Stomach (tissue), 9 donors: ENCODE data around the gene SLC17A5. TPM values are rescaled to one million over a fixed set of nuclear protein-coding genes. Genes with fewer than 3 reads are reported as not detected.

Source experiments
- DNase-seq, 2 donors: peaks; one replicate each; pipeline versions ENCODE4 v3.0.0 to v3.0.0-alpha.2; 2013 to 2019
- H3K27ac ChIP-seq, 5 donors: fragments of 200-600 bp in 4 of 5; sonication (generic) in 4 of 5; one replicate each; pipeline ENCODE4 v1.5.1; 2013 to 2019; ENCODE audit warnings: mild to moderate bottlenecking in 1 of 5, moderate library complexity in 1 of 5
- H3K27me3 ChIP-seq, 3 donors: fragments of 200-600 bp; sonication (generic); one replicate each; pipeline ENCODE4 v1.5.1; 2017 to 2019; ENCODE audit warnings: mixed run types in 1 of 3
- H3K36me3 ChIP-seq, 4 donors: fragments of 200-600 bp; sonication (generic); 1 replicate in 3 of 4; 2 replicates in 1 of 4; pipeline ENCODE4 v1.5.1; 2016 to 2019
- H3K4me1 ChIP-seq, 4 donors: fragments of 200-600 bp; sonication (generic); one replicate each; pipeline ENCODE4 v1.5.1; 2016 to 2019
- H3K4me3 ChIP-seq, 4 donors: fragments of 200-600 bp; sonication (generic) in 3 of 4; one replicate each; pipeline ENCODE4 v1.5.1; 2016 to 2019; ENCODE audit warnings: mild to moderate bottlenecking in 1 of 4
- H3K9me3 ChIP-seq, 4 donors: fragments of 200-600 bp; sonication (generic); one replicate each; pipeline ENCODE4 v1.5.1; 2016 to 2019
- CTCF ChIP-seq, 7 experiments: fragments of 450-650 bp in 4 of 7; fragments of 200-600 bp in 3 of 7; sonication (generic) in 3 of 7; IDR thresholded peaks; one replicate each; pipeline ENCODE4 v1.5.1; 2016 to 2019; ENCODE audit warnings: antibody characterized with exemption in 7 of 7, control low read depth in 2 of 7, mild to moderate bottlenecking in 1 of 7
- EP300 ChIP-seq: sonication (generic); formaldehyde crosslinking; IDR thresholded peaks from one replicate; pipeline ENCODE4 v1.6.1; 2017; ENCODE audit warnings: antibody characterized with exemption
- POLR2A ChIP-seq, 4 donors: fragments of 450-650 bp; IDR thresholded peaks; one replicate each; pipeline ENCODE4 v1.6.1; 2016; ENCODE audit warnings: antibody characterized with exemption in 4 of 4, control low read depth in 2 of 4, mild to moderate bottlenecking in 1 of 4, moderate library complexity in 1 of 4
- POLR2AphosphoS5 ChIP-seq, 3 donors: sonication (generic); formaldehyde crosslinking; IDR thresholded peaks; one replicate each; pipeline ENCODE4 v1.6.1; 2016; ENCODE audit warnings: antibody characterized with exemption in 3 of 3
- whole genome bisulfite sequencing, 5 donors: extraction: QIAGEN DNeasy Blood & Tissue Kit in 3 of 5; methylation state at CpG; one replicate each; pipeline versions ENCODE4 v1.1.5 to v1.1.7; 2013 to 2018; 5-methylcytosine and 5-hydroxymethylcytosine counted together
- intact Hi-C: fragments of 100-400 bp; cut with DNase I; formaldehyde crosslinking; loops from one replicate; pipeline ENCODE4 v1.15.1; 2023; ENCODE audit warnings: low total_unique reads
- polyA plus RNA-seq, 3 donors: library from polyadenylated mRNA; stranded (reverse); fragments of 200-250 nt; gene quantifications; one replicate each; pipeline ENCODE4 v1.2.3, GENCODE V29; 2013
- total RNA-seq, 5 donors: library from RNA; depleted of rRNA; stranded (reverse); fragments of >200 nt; gene quantifications; one replicate each; pipeline versions ENCODE4 v1.1.0 to v1.2.3, GENCODE V29; 2014 to 2016
- donor health status: healthy with polysubstance abuse.
- donor health status: Bipolar disorder and iron deficiency.
- donor health status: healthy.

The SLC17A5 gene
- total and polyA plus RNA-seq, 8 donors, result 2.3 to 53.4 (median 8.8) TPM

- H3K36me3 ChIP-seq, result no peaks in the 10 kb centered on the region
- H3K4me1 ChIP-seq, result peaks cover 7 to 29% (median 20%) of the 10 kb centered on the region in 4 donors
- no peaks in the 10 kb centered on the region for H3K27me3 ChIP-seq
- no peak for DNase-seq
- 88 to 100% (median 90%) methylated on average over 2 of the region's 2 CpGs for WGBS, 5 donors
- TF ChIP-seq EP300, result no peak
- no peak for TF ChIP-seq CTCF (IDR thresholded peaks at IDR 0.05)
- TF ChIP-seq POLR2A (IDR thresholded peaks at IDR 0.05), result no peak
- no peak for TF ChIP-seq POLR2AphosphoS5 (IDR thresholded peaks at IDR 0.05)
- H3K27ac ChIP-seq, result no peak overlapping the region
- H3K9me3 ChIP-seq, result no peaks in the 10 kb centered on the region
- H3K4me3 ChIP-seq, result no peak overlapping the region
- intact Hi-C loops, result no loop called here
Measured at GRCh38 chr6:73656531-73657145, 2.8 kb upstream of the SLC17A5 start.

- no peak for TF ChIP-seq POLR2A (IDR thresholded peaks at IDR 0.05)
- no peak for TF ChIP-seq EP300
- TF ChIP-seq POLR2AphosphoS5 (IDR thresholded peaks at IDR 0.05), result no peak
- no peak for TF ChIP-seq CTCF (IDR thresholded peaks at IDR 0.05)
- peak overlapping the region in 3 of 4 donors; percentile 75 to 100 (median 93) for H3K4me3 ChIP-seq
- WGBS, 5 donors, result 83 to 89% (median 84%) methylated on average over 2 of the region's 2 CpGs
- DNase-seq, result no peak
- H3K27me3 ChIP-seq, result no peaks in the 10 kb centered on the region
- H3K9me3 ChIP-seq, result no peaks in the 10 kb centered on the region
- peaks cover 7 to 32% (median 22%) of the 10 kb centered on the region in 4 donors for H3K4me1 ChIP-seq
- intact Hi-C loops, result no loop called here
- peak overlapping the region in 4 of 5 donors; percentile 92 to 98 (median 98) for H3K27ac ChIP-seq
- peaks cover 0 to under 1% (median 0%) of the 10 kb centered on the region in 4 donors for H3K36me3 ChIP-seq
Measured at GRCh38 chr6:73655341-73655917, 1.6 kb upstream of the SLC17A5 start.

GRCh38 chr6:73652637-73653570 is 888 bp downstream of the SLC17A5 start:
- H3K27me3 ChIP-seq, result no peaks in the 10 kb centered on the region
- H3K9me3 ChIP-seq, result no peaks in the 10 kb centered on the region
- TF ChIP-seq CTCF (IDR thresholded peaks at IDR 0.05) (peak in 4 of 7 experiments; percentile 6 to 35 (median 29)), POLR2A (IDR thresholded peaks at IDR 0.05) (no peak), POLR2AphosphoS5 (IDR thresholded peaks at IDR 0.05) (peak in 2 of 3 donors; percentile 24 to 43), EP300 (no peak)
- DNase-seq, result peak; percentile 54 to 85
- H3K4me1 ChIP-seq, result peaks cover 7 to 32% (median 22%) of the 10 kb centered on the region in 4 donors
- H3K36me3 ChIP-seq, result peaks cover 4 to 19% (median 11%) of the 10 kb centered on the region in 4 donors
- peak overlapping the region; percentile 75 to 100 (median 96) for H3K4me3 ChIP-seq
- H3K27ac ChIP-seq, result peak overlapping the region; percentile 92 to 98 (median 98)
- WGBS, 5 donors, result 1 to 3% (median 3%) methylated on average over 18 to 32 of the region's 32 CpGs
- intact Hi-C loops, result no loop called here

- Histone ChIP-seq H3K4me3 (no peak overlapping the region), H3K4me1 (peaks cover 0 to 39% (median 23%) of the 10 kb centered on the region in 4 donors), H3K36me3 (peaks cover 4 to 21% (median 14%) of the 10 kb centered on the region in 4 donors), H3K27ac (no peak overlapping the region), H3K27me3 (no peaks in the 10 kb centered on the region), H3K9me3 (no peaks in the 10 kb centered on the region)
- no peak for DNase-seq
- TF ChIP-seq POLR2A (IDR thresholded peaks at IDR 0.05) (no peak), POLR2AphosphoS5 (IDR thresholded peaks at IDR 0.05) (no peak)
- 68 to 79% (median 70%) methylated on average over 4 of the region's 4 CpGs for WGBS, 5 donors
- intact Hi-C loops, result no loop called here
Measured at GRCh38 chr6:73649783-73650182, 4.0 kb downstream of the SLC17A5 start.
